MCF 10A (cell line): ENCODE measurements around the gene ZNF497. TPM values are rescaled to one million over a fixed set of nuclear protein-coding genes. Genes with fewer than 3 reads are reported as not detected.

Experiments
- Bru-seq: library from RNA; stranded (reverse); fragments of 400-500 nt; gene quantifications from one replicate; lab custom pipeline; 2021; lab: Mats Ljungman, UMichigan
- BruChase-seq, 2 experiments: library from RNA; stranded (reverse); fragments of 400-500 nt; gene quantifications; one replicate each; lab custom pipeline; 2021; lab: Mats Ljungman, UMichigan
- BruUV-seq: library from RNA; stranded (reverse); fragments of 400-500 nt; replicated peaks from 2 replicates; lab custom pipeline; 2021; lab: Mats Ljungman, UMichigan
- CTCF ChIA-PET: fragments of 300-600 bp; sonication (Branson Sonifier 250); formaldehyde crosslinking; extraction: SDS; loops from one replicate; lab custom pipeline; 2021; ENCODE audit warnings: antibody characterized with exemption, inconsistent platforms; lab: Yijun Ruan, JAX
- POLR2A ChIA-PET: fragments of 300-600, 350-650 bp; sonication (Branson Sonifier 250); formaldehyde crosslinking; extraction: SDS; loops from one replicate; lab custom pipeline; 2020; ENCODE audit warnings: antibody characterized with exemption, inconsistent platforms; lab: Yijun Ruan, JAX
- DNase-seq: peaks from one replicate; pipeline ENCODE4 v3.0.0-alpha.2; 2018; ENCODE audit not compliant: unreplicated experiment
- H3K27ac Mint-ChIP-seq: one replicate; pipeline ENCODE4 v1.8.0; 2022; ENCODE audit warnings: mild to moderate bottlenecking, low read depth, mixed read lengths; ENCODE audit not compliant: unreplicated experiment
- H3K27me3 Mint-ChIP-seq: one replicate; pipeline ENCODE4 v1.8.0; 2022; ENCODE audit warnings: mixed read lengths; ENCODE audit not compliant: insufficient read depth, unreplicated experiment
- H3K36me3 Mint-ChIP-seq: one replicate; pipeline ENCODE4 v1.8.0; 2022; ENCODE audit warnings: mild to moderate bottlenecking, moderate library complexity, mixed read lengths; ENCODE audit not compliant: insufficient read depth, unreplicated experiment
- H3K4me1 Mint-ChIP-seq: one replicate; pipeline ENCODE4 v1.8.0; 2022; ENCODE audit warnings: mixed read lengths; ENCODE audit not compliant: insufficient read depth, unreplicated experiment
- H3K4me3 Mint-ChIP-seq: one replicate; pipeline ENCODE4 v1.8.0; 2022; ENCODE audit warnings: mild to moderate bottlenecking, moderate library complexity, mixed read lengths; ENCODE audit not compliant: unreplicated experiment
- H3K9me3 Mint-ChIP-seq: one replicate; pipeline ENCODE4 v1.8.0; 2022; ENCODE audit warnings: mixed read lengths; ENCODE audit not compliant: unreplicated experiment
- intact Hi-C: fragments of 100-400 bp; cut with micrococcal nuclease; formaldehyde crosslinking; loops from 2 replicates; pipeline ENCODE4 v1.14.1; 2022
- long read RNA-seq: library from polyadenylated mRNA; stranded (forward); transcript quantifications from one replicate; pipeline ENCODE4 v2.0.0, GENCODE V29; 2022
- total RNA-seq: library from RNA; stranded (reverse); gene quantifications from 2 replicates; pipeline ENCODE4 v1.2.3, GENCODE V29; 2022
- TF ChIP-seq, protein P1 (sequence below): fragments of 200-600 bp; IDR thresholded peaks from one replicate; pipeline ENCODE4 v1.8.0; 2022; ENCODE audit warnings: antibody characterized with exemption, mild to moderate bottlenecking; ENCODE audit not compliant: unreplicated experiment

ZNF497 gene
- 3.2 and 3.9 TPM in 2 replicates for total RNA-seq
- percentile 46 among the genes with signal in this experiment for Bru-seq, nascent RNA
- percentile 51 among the genes with signal in this experiment for BruChase-seq, experiment 1, labeled RNA remaining after a 6-hour chase
- BruChase-seq, experiment 2, labeled RNA remaining after a 2-hour chase, result percentile 47 among the genes with signal in this experiment
- long read RNA-seq, partial matches to known transcripts, result 2 of 4 reads
- long read RNA-seq, other reads (novel, unspliced or antisense), result 1 of 4 reads

DNA sequence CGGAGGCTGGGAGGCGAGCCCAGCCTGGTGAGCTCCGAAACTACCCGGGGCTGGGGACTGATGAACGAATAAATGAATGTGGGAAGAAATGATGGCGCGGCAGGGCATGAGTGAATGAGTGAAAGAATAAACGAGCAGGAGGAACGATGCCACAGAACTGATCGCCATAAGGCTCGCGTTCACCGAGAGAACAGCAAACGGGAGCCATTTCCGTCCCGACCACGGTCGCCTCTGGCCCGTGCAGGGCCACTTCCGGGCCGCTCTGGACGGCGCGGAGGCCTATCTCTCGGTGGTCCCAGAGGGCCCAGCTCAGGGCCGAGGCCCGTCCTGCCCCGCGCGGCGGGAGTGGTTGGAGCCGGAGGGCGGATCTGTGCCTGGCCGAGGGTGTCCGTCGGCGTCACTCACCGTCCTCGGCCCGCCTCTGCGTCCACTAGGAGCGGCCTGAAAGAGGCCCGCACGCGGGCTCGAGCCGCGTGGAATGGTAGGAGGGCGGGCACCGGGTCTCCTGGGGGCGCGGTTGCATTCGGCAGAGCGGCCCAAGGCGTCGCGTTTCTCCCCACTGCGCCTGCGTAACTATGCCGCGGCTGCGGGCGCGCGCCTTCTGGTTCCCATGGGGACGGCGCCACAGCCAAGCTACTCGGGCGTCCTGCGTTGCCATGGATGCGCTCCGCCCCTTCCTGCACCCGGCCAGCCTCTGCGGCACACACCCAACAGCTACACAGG, at the start of gene ZNF497:
ZNF497 (minus strand) TSS at position 480 of the 723 bp plus-strand sequence. CDS start 5,116 bp downstream, outside the sequence.
- TSS peak; percentile 79 for BruUV-seq
- intact Hi-C loops, result loop anchor here (1.0 kb wide), 3 partner anchors 19 to 157 kb away; partner anchors contain the start of genes ZBTB45, ZNF837 and ZSCAN22
- peaks cover 5% of the 10 kb centered on the region for H3K4me1 Mint-ChIP-seq
- H3K27ac Mint-ChIP-seq, result peak within 1 kb of the TSS; percentile 99
- POLR2A ChIA-PET, result interaction anchor here (0.6 to 4.1 kb wide), 35 partner anchors 8 to 1420 kb away, joined by 3 to 55 read pairs (median 5); partner anchors contain the start of genes ERVK3-1, RPS5, ZBTB45 and ZNF324B
- H3K4me3 Mint-ChIP-seq, result peak within 1 kb of the TSS; percentile 99
- TF ChIP-seq, protein P1, sequence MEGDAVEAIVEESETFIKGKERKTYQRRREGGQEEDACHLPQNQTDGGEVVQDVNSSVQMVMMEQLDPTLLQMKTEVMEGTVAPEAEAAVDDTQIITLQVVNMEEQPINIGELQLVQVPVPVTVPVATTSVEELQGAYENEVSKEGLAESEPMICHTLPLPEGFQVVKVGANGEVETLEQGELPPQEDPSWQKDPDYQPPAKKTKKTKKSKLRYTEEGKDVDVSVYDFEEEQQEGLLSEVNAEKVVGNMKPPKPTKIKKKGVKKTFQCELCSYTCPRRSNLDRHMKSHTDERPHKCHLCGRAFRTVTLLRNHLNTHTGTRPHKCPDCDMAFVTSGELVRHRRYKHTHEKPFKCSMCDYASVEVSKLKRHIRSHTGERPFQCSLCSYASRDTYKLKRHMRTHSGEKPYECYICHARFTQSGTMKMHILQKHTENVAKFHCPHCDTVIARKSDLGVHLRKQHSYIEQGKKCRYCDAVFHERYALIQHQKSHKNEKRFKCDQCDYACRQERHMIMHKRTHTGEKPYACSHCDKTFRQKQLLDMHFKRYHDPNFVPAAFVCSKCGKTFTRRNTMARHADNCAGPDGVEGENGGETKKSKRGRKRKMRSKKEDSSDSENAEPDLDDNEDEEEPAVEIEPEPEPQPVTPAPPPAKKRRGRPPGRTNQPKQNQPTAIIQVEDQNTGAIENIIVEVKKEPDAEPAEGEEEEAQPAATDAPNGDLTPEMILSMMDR, result no peak
- no peaks in the 10 kb centered on the region for H3K9me3 Mint-ChIP-seq
- peak; percentile 97 for DNase-seq
- no peaks in the 10 kb centered on the region for H3K27me3 Mint-ChIP-seq
- CTCF ChIA-PET, result interaction anchor here (1.2 to 2.6 kb wide), 5 partner anchors 9 to 45 kb away, joined by 3 to 11 read pairs (median 3); no protein-coding TSS in a partner anchor
- peaks cover 5% of the 10 kb centered on the region for H3K36me3 Mint-ChIP-seq

DNA sequence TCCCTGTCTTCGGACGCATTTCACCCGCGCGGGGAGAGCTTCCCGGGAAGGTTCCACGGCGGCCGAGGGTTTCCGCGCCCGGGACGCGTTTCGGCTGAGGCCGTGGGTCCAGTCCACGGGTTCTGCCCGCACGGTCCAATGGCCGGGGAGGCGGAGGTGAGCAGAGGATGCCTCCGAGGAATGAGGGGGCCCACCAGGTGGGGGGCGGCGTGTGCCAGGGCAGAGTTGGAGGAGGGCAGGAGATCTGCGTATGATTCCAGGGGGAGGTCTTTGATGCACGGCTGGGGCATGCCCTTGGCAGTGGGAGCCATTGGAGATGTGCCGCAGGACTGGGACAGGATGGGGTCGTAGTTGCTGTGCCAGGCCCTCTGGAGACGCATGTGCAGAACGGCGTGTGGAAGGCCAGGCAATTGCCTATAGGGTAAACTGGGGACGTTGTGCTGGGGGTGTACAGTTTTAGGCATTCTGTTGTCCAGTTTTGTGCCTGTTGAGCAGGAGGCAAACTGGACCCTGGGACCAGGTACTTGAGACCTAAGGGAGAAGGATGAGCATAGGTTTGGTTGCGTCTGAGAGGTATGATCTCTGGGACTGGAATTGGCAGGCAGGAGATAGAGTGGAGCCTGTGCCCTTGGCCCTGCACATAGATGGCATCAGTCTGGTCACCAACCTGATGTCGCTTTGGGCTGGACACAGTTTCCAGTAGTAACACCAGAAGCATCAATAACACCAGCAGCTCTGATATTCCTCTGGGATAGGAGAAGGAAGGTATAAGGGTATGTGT, 46.6 kb upstream of the ZNF497 start:
- H3K4me3 Mint-ChIP-seq, result peak overlapping the region; percentile 81
- DNase-seq, result peak; percentile 41
- TF ChIP-seq, protein P1, result no peak
- H3K27me3 Mint-ChIP-seq, result no peaks in the 10 kb centered on the region
- BruUV-seq, result no TSS peak
- peaks cover 26% of the 10 kb centered on the region for H3K4me1 Mint-ChIP-seq
- CTCF ChIA-PET, result interaction anchor here (0.7 kb wide), 1 partner anchor 944 kb away, joined by 4 read pairs; no protein-coding TSS in a partner anchor
- H3K36me3 Mint-ChIP-seq, result peaks cover 33% of the 10 kb centered on the region
- intact Hi-C loops, result loop anchor here (5.0 kb wide), 1 partner anchor 43 kb away; the partner anchor contains the start of gene ZNF324B
- peak overlapping the region; percentile 95 for H3K27ac Mint-ChIP-seq
- POLR2A ChIA-PET, result interaction anchor here (0.7 to 2.7 kb wide), 29 partner anchors 9 to 167 kb away, joined by 3 to 24 read pairs (median 4); partner anchors contain the start of genes TRIM28, ZBTB45, ZNF324B and ZNF446
- no peaks in the 10 kb centered on the region for H3K9me3 Mint-ChIP-seq

DNA sequence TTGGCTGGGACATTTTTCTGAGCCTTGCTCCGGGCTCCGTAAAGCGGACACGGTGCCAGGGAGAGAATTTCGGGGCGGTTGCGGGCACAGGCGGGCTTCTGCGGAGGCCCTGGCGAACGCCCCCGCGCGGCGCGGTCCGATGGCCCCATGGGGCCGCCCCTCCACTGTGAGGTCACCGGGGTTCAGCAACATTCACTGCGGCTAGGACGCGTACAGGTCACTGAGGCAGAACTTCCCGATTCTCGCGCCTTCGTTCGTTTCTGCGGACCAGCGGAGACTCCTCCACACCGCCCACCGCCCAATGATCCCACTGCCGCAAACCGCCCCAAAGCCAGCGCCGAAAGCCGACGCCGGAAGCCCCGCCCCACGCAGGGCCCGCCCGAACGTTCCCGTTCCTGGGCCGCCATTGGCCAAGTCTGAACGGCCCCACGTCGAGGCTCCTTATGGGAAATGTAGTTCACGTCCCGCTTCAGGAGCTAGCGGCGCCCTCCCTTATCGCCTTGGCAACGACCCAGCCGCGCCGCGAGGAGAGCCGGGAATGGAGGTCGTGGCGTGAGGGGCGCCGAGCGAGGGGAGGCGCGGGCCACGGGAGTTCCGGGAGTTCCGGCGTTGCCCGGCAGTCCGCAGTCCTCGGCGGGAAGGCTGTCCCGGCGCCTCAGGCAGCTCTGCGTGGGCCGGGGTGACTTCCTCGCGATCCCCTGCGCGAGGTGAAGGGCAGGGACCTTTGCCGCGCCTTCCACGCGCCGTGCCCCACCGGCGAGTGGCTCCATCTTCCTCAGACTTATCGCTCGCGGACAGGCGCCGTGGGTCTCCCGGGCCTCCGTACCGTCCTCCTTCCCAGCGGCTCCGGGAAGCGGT, 45.8 kb upstream of the ZNF497 start, which contains the start of gene ZNF584:
ZNF584 (plus strand) TSS at position 498 of the 858 bp plus-strand sequence. CDS start 499 bp downstream, outside the sequence.
- no peaks in the 10 kb centered on the region for H3K27me3 Mint-ChIP-seq
- ChIA-PET CTCF (interaction anchor here (0.7 to 2.1 kb wide), 2 partner anchors 9 to 943 kb away, joined by 4 to 6 read pairs; no protein-coding TSS in a partner anchor), POLR2A (interaction anchor here (0.6 to 2.7 kb wide), 30 partner anchors 10 to 590 kb away, joined by 3 to 24 read pairs (median 3); partner anchors contain the start of genes MZF1, TRIM28, ZBTB45 and ZNF324B)
- no peaks in the 10 kb centered on the region for H3K9me3 Mint-ChIP-seq
- H3K36me3 Mint-ChIP-seq, result peaks cover 26% of the 10 kb centered on the region
- intact Hi-C loops, result loop anchor here (1.0 to 5.0 kb wide), 2 partner anchors 44 to 58 kb away; partner anchors contain the start of gene ZNF324B
- no TSS peak for BruUV-seq
- TF ChIP-seq, protein P1, result no peak
- H3K27ac Mint-ChIP-seq, result peak within 1 kb of the TSS; percentile 95
- peak; percentile 96 for DNase-seq
- H3K4me1 Mint-ChIP-seq, result peaks cover 26% of the 10 kb centered on the region
- peak within 1 kb of the TSS; percentile 81 for H3K4me3 Mint-ChIP-seq
